ENCODE results near the gene CKM.

GRCh38 chr19:45315304-45315703 is 7.4 kb downstream of the CKM start:
- TF ChIP-seq CTCF (IDR thresholded peaks at IDR 0.05 in 4 of 5, conservative IDR thresholded peaks at IDR 0.05 in 1 of 5) (no peak), POLR2A (IDR thresholded peaks at IDR 0.05) (no peak)
